Kidney tubule cell (primary cell): ENCODE results near the gene RALGPS1.

Source experiments
- DNase-seq: peaks from one replicate; pipeline ENCODE4 v3.0.0-alpha.2; 2018; ENCODE audit warnings: low spot score

Gene RALGPS1

GRCh38 chr9:127053960-127054359 lies 139.4 kb downstream of the RALGPS1 start:
- no peak for DNase-seq

GRCh38 chr9:127055745-127056402 lies 141.3 kb downstream of the RALGPS1 start:
- DNase-seq = no peak

DNA sequence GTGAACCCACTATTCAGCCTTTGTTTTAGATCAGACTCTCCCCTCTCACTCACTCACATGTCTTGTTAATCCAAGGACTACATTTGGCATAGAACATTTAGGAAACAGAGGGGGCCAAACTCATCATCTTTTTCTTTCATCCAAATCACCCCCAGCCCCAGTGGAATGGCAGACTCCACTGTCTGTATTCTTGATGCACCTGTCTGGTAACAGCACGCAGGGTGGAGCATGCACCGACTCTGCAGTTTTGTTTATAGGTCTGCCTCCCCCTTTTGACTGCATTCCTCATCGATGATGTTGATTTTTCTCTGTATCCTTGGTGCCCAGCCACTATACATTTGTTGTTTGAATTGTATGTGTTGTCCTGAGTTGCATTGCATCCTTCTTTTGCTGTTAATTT lies 141.9 kb downstream of the RALGPS1 start:
- no peak for DNase-seq

DNA sequence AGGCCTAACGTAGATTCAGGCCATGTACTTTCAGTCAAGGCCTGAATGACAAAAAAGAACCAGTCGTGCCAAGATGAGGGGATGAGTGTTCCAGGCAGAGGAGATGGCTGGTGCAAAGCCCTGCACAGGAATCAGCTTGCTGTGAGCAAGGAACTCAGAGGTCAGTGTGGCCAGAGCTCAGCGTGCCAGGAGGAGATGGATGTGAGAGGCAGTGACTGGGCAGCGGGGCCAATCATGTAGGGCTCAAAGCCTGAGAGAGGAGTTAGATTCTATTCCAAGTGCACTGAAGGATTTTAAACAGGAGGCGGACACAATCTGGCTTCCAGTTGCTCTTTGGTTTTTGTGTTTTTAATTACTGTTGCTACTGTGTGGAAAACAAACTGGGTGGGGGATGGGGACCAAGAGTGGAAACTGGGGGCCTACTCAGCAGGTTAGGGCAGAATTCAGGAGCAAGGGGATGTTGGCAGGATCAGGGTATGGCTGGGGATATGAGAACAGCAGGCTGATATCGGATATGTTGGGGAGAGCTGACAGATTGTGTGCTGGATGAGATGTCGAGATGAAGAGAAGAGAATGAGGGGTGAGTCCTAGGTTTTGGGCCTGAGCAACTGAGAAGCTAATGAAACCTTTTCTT lies 143.5 kb downstream of the RALGPS1 start:
- no peak for DNase-seq

DNA sequence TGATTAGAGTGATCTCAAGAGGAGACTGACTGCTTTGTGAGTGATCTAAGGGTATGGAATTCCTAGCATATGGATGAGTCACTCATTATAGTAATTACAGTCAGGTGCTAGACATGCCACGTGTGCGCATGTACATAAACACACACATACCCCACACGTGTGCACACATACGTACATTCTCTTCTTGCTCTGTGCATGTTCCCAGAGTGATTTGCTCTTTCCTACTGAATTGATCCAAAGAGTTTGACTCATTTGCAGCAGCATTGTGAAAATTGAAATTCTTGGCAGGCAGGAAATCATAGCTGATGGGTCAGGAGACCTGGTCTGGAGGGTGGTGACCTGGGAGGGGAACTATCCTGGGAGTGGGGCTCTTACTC lies 144.1 kb downstream of the RALGPS1 start:
- no peak for DNase-seq

GRCh38 chr9:127059030-127059429 lies 144.4 kb downstream of the RALGPS1 start:
- DNase-seq = no peak

DNA sequence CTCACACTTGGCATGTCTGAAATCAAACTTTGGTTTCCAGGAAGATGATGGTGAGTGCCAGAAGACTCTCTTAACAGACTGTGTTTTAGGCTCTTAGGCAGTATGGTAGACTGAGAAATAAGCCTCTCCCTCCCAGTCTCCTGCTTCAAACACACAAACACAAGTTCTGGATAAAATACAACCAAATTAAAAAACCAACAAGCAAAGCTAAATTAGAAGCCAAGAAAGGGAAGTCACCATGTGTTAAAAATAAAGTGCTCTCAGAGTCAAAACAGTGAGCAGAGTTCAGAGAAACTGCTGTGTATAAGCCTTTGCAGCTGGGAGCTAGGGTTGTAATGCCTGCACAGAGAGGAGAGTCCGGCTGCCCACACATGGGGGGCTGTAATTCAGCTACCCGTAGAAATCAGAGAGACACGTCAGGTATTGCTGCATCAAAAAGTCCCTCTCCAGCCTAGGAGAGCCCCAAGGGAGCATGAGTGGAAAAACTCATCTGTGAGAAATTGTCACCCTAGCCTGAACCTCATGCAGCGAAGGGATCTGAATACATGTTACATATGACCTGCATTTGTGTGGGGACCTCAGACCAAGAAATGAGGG lies 145.3 kb downstream of the RALGPS1 start:
- DNase-seq = no peak

DNA sequence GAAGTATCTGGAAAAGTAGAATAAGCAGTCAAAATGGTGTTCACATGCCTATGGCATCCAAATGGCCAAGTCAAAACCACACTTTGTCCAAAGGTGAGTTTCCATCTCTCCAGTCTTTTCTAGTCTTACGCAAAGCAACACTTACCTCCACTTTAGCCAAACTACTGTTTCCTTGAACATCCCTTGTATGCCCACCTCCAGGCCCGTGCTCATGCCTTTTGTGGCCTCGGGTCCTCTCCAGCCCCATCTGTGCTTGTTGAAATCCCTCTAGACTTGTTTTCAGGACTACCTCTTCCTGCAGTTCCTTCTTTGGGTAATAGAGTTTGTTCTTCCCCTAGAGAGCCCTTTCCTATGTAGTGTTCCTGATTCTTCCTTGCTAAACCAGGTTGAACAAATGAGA lies 146.8 kb downstream of the RALGPS1 start:
- no peak for DNase-seq

GRCh38 chr9:127064335-127064734 lies 149.8 kb downstream of the RALGPS1 start:
- no peak for DNase-seq

- DNase-seq = peak; percentile 64
These were observed 151.0 kb downstream of the RALGPS1 start for GRCh38 chr9:127065592-127065991.

- DNase-seq = no peak
These were observed 151.7 kb downstream of the RALGPS1 start for GRCh38 chr9:127066060-127066850.

- DNase-seq = no peak
These were observed 152.2 kb downstream of the RALGPS1 start for GRCh38 chr9:127066851-127067136.

DNA sequence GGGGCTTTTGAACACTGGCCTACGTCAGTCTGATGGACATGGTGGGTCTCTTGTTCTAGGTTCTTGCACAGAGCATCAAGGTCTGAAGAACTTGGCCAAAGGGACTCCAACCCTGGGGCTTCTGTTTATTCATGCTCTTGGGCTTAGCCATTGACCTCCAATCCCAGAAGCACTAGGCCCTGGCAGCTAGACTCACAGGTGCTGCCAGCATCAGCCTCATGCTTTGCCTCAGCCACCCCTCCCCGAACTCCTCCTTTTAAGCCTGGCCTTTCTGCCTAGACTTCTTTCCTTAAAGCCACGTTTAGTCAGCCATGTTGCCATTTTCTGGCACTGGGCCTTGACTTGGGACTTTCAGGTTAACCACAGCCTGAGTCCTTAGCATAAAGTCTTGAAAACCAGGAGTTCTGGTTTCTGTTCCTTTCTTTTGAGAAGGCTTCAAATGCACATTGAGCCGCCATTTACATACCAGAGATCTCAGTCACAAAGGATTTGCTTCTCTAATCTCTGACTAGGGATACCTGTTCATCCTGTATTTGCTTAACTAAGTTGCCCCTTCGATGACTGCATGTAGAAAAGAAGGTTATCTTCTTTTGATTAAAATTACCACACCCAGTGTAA lies 153.1 kb downstream of the RALGPS1 start:
- peak; percentile 32 for DNase-seq

GRCh38 chr9:127074561-127075548 lies 160.3 kb downstream of the RALGPS1 start:
- no peak for DNase-seq

DNA sequence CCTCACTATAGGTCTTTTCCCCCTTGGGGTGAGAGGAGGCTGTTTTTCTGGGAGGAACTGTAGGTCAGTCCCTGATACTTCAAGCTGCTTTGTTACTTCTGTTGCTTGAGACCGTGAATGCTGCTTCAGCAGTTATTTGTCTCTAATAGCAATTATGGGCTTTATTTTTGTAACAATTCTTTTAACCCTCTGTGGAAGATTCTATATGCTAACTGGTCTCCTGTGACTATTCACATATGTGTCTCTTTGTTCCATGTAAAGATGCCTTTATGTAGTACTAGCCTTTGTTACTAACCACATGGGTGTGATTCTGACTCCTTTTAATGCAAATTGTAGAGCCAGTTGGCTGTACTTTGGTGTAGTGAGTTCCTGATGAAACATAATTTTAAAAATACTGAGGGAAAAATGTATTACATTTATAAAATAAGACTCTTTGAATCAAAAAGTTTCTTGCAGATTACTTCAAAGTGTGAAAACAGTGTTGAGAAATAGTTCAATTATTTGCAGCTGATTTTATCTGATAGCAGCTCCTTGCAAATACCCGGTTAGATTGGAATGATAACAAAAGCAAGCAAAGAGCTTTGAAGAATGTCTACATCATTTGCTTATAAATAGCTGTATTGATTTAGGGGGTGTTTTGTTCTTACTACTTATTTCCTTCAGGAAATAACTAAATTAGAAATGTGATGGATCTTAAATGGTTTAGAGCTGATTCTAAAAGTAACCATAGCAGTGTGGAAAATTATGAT lies 161.2 kb downstream of the RALGPS1 start:
- no peak for DNase-seq

DNA sequence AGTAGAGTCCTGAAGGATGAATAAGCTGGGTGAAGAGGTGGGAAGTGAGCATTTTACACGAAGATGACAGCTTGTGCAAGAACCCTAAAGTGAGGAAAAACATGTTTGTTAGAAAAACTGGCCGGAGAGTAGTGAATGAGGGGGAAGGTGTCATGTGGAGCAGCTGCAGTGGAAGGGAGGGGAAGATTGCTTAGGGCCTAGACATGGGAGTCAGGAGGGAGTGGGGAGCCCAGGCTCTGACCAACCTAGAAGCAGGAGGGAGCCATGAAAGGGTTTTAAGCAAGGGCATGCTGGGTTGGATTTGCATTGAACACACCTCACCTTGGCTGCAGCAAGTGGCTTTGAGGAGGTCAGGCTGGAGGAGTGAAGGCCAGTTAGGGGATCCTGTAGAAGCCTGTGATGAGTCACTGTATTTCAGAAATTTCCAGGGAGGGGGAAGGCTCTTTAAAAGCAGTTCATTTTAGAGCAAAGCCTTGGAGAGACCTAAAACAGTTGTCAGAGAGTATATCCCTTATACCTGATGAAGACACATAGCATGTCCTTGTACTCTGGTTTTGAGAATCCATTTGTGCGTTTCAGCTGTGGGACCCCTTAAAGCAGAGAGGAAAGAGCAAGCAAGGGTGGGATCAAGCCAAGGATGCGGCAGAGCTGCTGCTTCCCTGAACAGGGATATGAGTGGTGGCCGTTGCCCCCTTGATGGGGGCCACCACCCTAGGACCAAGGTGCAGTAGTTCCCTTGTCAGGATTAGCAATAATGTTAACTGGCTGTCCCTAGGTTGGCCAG lies 162.5 kb downstream of the RALGPS1 start:
- no peak for DNase-seq

- DNase-seq = no peak
These were observed 163.0 kb downstream of the RALGPS1 start for GRCh38 chr9:127077644-127077946.

DNA sequence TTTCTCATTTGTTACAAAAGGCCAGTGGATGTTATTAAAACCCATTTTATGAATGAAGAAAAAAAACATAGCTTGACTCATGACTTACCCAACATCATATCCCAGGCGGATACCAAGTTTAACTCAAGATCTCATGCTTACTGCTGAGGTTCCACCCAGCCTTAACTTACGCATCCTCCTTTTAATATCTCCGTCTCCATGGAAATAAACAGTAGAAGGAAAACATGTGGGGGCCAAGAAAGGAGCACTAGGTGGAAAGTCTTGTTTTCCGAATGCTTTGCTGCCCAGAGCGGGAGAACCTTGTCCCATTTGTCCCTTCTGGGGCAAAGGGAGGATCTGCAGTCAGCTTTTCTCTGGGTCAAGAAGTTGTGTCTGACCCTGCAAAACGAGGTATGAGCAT lies 163.8 kb downstream of the RALGPS1 start:
- no peak for DNase-seq

GRCh38 chr9:127078988-127079387 lies 164.4 kb downstream of the RALGPS1 start:
- peak; percentile 21 for DNase-seq
